ENCODE data around the gene KLHL29. TPM values are rescaled to one million over a fixed set of nuclear protein-coding genes. Genes with fewer than 3 reads are reported as not detected.

Gene KLHL29
- total RNA-seq, 1 experiment from 2014 or later, result 3.8 TPM

DNA sequence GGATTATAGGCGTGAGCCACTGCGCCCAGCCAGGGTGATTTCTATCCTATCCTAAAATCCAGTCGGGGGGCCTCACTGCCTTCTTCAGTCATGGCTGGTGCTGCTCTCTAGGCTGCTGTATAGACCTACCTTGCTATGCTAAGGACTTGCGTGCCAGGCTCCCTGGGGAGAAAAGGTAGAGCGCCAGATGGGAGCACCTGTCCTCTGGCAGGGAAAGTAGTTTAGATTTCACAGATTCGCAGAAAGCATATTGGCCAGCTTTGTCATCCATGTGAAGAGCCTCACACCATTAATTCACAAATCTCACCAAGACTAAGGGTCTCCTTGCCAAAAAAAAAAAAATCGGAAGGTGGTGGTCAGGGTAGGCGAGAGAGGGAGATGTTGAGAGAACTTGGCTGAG, 324.3 kb downstream of the KLHL29 start:
- no peaks in the 10 kb centered on the region for H3K4me1 ChIP-seq (ENCODE audit: low read length)
- H3K4me2 ChIP-seq (ENCODE audit: low read depth, low read length, poor library complexity, severe bottlenecking), result no peak overlapping the region
- H3K36me3 ChIP-seq (ENCODE audit: insufficient read depth, low read length), result no peaks in the 10 kb centered on the region
- no peak overlapping the region for H3K9ac ChIP-seq (ENCODE audit: low read length)
- H3K27ac ChIP-seq (ENCODE audit: low read length), result no peak overlapping the region
- no peaks in the 10 kb centered on the region for H4K20me1 ChIP-seq (ENCODE audit: insufficient read depth, low read depth, low read length)
- H3K4me3 ChIP-seq (ENCODE audit: low read length), result no peak overlapping the region
- no peaks in the 10 kb centered on the region for H3K9me3 ChIP-seq (ENCODE audit: low read length)
- H2AFZ ChIP-seq (ENCODE audit: low read length), result no peak overlapping the region
- H3K9me2 ChIP-seq (replicated peaks; ENCODE audit: insufficient read depth, low read length), result no peaks in the 10 kb centered on the region
- no peak for DNase-seq
- H3K27me3 ChIP-seq (ENCODE audit: low read length), result no peaks in the 10 kb centered on the region
- H3K79me2 ChIP-seq (ENCODE audit: low read length), result no peaks in the 10 kb centered on the region

DNA sequence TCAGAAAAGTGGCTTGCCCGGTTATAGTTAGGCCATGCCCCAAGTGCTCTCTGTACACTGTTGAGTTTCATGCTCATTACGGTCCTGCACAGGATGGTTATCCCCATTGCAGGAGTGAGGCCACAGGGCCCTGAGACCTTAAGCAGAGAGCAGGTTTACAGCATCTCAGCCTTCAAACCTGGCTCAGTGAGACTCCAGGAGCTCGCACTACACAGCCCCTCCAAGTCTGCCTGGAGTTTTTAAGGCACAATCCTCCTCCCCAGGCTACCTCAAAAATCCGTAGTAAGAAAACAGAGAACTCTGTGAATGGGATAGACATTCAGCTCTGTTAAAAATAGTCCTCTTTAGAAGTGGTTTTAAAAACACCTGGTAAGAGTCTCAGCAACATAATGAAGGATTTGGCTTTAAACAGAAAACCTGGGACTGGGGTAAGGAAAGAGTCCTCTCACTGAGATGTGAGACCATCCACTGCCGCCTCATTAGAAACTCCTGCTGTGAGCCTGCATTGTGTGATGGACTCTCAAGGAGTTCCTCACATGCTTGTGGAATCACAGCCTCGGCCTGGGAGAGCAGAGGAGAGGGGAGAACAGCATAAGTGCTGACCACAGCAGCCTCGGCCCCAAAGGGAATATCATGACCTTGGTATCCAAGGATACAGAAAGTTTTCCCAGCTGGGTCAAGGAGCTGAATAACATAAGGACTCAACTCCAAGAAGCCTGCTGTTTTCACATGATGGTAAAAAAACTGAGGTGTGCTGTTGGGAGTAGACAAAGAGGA, 327.2 kb downstream of the KLHL29 start:
- Histone ChIP-seq H3K4me3 (ENCODE audit: low read length) (no peak overlapping the region), H2AFZ (ENCODE audit: low read length) (no peak overlapping the region), H3K79me2 (ENCODE audit: low read length) (no peaks in the 10 kb centered on the region), H4K20me1 (ENCODE audit: insufficient read depth, low read depth, low read length) (no peaks in the 10 kb centered on the region), H3K9me3 (ENCODE audit: low read length) (no peaks in the 10 kb centered on the region), H3K9me2 (replicated peaks; ENCODE audit: insufficient read depth, low read length) (no peaks in the 10 kb centered on the region), H3K9ac (ENCODE audit: low read length) (no peak overlapping the region), H3K27me3 (ENCODE audit: low read length) (no peaks in the 10 kb centered on the region), H3K4me2 (ENCODE audit: low read depth, low read length, poor library complexity, severe bottlenecking) (no peak overlapping the region), H3K4me1 (ENCODE audit: low read length) (no peaks in the 10 kb centered on the region), H3K36me3 (ENCODE audit: insufficient read depth, low read length) (no peaks in the 10 kb centered on the region), H3K27ac (ENCODE audit: low read length) (no peak overlapping the region)
- no peak for DNase-seq

DNA sequence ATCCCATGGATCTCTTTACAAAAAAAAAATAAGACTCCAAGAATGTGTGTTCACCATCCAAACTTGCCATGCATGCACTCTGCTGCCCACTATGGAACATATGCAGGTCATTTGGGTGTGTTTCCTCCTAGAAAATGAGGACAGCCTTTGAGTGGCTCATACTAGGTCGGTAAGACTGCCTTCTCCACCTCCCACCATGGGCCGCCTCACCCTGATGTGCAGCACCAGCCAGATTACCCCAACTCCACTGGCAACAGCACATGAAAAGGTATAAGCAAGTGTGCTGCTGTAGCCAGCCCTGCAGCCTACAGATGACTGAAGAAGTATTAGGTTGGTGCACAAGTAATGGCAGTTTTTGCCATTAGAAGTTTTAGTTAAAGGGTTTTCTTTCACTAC, 327.8 kb downstream of the KLHL29 start:
- Histone ChIP-seq H3K9ac (ENCODE audit: low read length) (no peak overlapping the region), H3K4me1 (ENCODE audit: low read length) (no peaks in the 10 kb centered on the region), H3K27ac (ENCODE audit: low read length) (no peak overlapping the region), H3K79me2 (ENCODE audit: low read length) (no peaks in the 10 kb centered on the region), H3K4me3 (ENCODE audit: low read length) (no peak overlapping the region), H3K36me3 (ENCODE audit: insufficient read depth, low read length) (no peaks in the 10 kb centered on the region), H3K4me2 (ENCODE audit: low read depth, low read length, poor library complexity, severe bottlenecking) (no peak overlapping the region), H3K27me3 (ENCODE audit: low read length) (no peaks in the 10 kb centered on the region), H3K9me2 (replicated peaks; ENCODE audit: insufficient read depth, low read length) (no peaks in the 10 kb centered on the region), H2AFZ (ENCODE audit: low read length) (no peak overlapping the region), H3K9me3 (ENCODE audit: low read length) (no peaks in the 10 kb centered on the region), H4K20me1 (ENCODE audit: insufficient read depth, low read depth, low read length) (no peaks in the 10 kb centered on the region)
- DNase-seq, result no peak

DNA sequence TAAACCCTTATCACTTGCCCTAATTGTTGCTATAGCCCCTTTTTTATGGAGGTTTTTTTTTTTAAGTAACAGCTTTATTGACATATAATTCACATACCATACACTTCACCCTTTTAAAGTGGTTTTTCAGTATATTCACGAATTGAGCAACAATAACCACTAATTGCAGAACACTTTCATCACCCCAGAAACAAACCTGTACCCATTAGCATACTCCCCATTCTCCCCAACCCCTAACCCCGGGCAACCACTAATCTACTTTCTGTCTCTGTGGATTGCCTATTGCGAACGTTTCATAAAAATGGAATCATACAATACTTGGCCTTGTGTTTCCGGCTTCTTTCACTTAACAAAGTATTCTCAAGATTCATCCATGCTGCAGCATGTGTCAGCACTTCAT, 328.4 kb downstream of the KLHL29 start:
- Histone ChIP-seq H3K79me2 (ENCODE audit: low read length) (no peaks in the 10 kb centered on the region), H2AFZ (ENCODE audit: low read length) (no peak overlapping the region), H3K27me3 (ENCODE audit: low read length) (no peaks in the 10 kb centered on the region), H3K9ac (ENCODE audit: low read length) (no peak overlapping the region), H3K4me1 (ENCODE audit: low read length) (no peaks in the 10 kb centered on the region), H3K4me3 (ENCODE audit: low read length) (no peak overlapping the region), H3K36me3 (ENCODE audit: insufficient read depth, low read length) (no peaks in the 10 kb centered on the region), H3K9me3 (ENCODE audit: low read length) (no peaks in the 10 kb centered on the region), H3K9me2 (replicated peaks; ENCODE audit: insufficient read depth, low read length) (no peaks in the 10 kb centered on the region), H4K20me1 (ENCODE audit: insufficient read depth, low read depth, low read length) (no peaks in the 10 kb centered on the region), H3K27ac (ENCODE audit: low read length) (no peak overlapping the region), H3K4me2 (ENCODE audit: low read depth, low read length, poor library complexity, severe bottlenecking) (no peak overlapping the region)
- no peak for DNase-seq

DNA sequence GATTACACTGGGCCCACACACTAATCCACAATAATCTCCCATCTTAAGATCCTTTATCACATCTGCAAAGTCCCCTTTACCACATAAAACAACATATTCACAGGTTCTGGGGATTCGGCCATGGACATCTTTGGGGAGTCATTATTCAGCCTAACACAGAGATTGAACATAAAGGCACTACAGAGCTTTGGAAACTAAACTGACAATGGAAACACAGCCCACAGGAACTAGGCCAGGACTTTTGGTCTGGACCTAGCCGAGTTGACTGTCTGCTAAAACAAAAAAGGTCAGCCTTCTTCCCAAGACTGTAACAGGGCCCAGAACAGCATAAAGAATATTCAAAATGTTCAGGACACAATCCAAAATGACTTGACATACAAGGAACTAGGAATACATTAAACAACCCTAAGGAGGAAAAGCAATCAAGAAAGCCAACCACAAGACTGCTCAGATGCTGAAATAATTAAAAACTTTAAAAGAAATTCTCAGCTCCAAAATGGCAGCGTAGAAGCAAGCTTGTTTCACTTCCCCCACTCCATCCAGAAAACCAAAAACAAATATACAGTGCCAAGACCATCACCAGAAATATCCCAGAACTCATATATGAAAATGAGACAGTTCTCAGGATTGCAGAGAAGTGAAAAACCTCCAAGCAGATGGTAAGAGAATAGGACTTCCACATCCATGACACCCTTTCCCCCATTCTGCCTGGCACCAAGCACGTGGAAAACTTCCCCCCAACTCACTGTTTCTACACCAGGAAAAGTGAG, 334.1 kb downstream of the KLHL29 start:
- no peak overlapping the region for H3K27ac ChIP-seq (ENCODE audit: low read length)
- H2AFZ ChIP-seq (ENCODE audit: low read length), result no peak overlapping the region
- no peaks in the 10 kb centered on the region for H4K20me1 ChIP-seq (ENCODE audit: insufficient read depth, low read depth, low read length)
- H3K79me2 ChIP-seq (ENCODE audit: low read length), result peaks cover 5% of the 10 kb centered on the region; the same call in 1 of the 2 replicates
- H3K9me2 ChIP-seq (replicated peaks; ENCODE audit: insufficient read depth, low read length), result no peaks in the 10 kb centered on the region
- no peaks in the 10 kb centered on the region for H3K27me3 ChIP-seq (ENCODE audit: low read length)
- H3K9me3 ChIP-seq (ENCODE audit: low read length), result peaks cover 19% of the 10 kb centered on the region
- H3K36me3 ChIP-seq (ENCODE audit: insufficient read depth, low read length), result no peaks in the 10 kb centered on the region
- H3K9ac ChIP-seq (ENCODE audit: low read length), result no peak overlapping the region
- no peaks in the 10 kb centered on the region for H3K4me1 ChIP-seq (ENCODE audit: low read length)
- DNase-seq, result no peak
- H3K4me2 ChIP-seq (ENCODE audit: low read depth, low read length, poor library complexity, severe bottlenecking), result no peak overlapping the region
- H3K4me3 ChIP-seq (ENCODE audit: low read length), result no peak overlapping the region

DNA sequence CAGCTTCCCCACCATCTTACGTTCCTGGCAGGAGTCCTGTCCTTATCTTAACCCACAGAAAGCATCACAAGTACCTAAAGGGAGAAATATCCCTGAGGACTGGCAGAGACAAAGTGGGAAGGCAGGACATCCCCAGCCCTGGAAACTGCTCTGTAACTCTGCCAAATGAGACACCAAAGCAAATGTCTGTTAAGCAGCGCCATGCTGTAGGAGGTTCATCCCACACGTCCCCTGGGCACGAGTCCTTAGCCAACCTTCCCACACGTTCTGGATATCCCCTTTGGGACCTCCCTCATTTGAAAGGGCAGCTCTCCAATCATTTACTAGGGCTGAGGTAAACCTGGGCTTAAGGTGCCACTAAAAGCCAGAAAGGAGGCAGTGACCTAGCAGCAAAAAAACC, 334.7 kb downstream of the KLHL29 start:
- DNase-seq, result no peak
- Histone ChIP-seq H3K4me2 (ENCODE audit: low read depth, low read length, poor library complexity, severe bottlenecking) (no peak overlapping the region), H3K4me1 (ENCODE audit: low read length) (no peaks in the 10 kb centered on the region), H3K4me3 (ENCODE audit: low read length) (no peak overlapping the region), H3K36me3 (ENCODE audit: insufficient read depth, low read length) (no peaks in the 10 kb centered on the region), H3K9me2 (replicated peaks; ENCODE audit: insufficient read depth, low read length) (no peaks in the 10 kb centered on the region), H3K9ac (ENCODE audit: low read length) (no peak overlapping the region), H2AFZ (ENCODE audit: low read length) (no peak overlapping the region), H3K79me2 (ENCODE audit: low read length) (peaks cover 5% of the 10 kb centered on the region; the same call in 1 of the 2 replicates), H3K9me3 (ENCODE audit: low read length) (peaks cover 19% of the 10 kb centered on the region), H4K20me1 (ENCODE audit: insufficient read depth, low read depth, low read length) (no peaks in the 10 kb centered on the region), H3K27me3 (ENCODE audit: low read length) (no peaks in the 10 kb centered on the region), H3K27ac (ENCODE audit: low read length) (no peak overlapping the region)

DNA sequence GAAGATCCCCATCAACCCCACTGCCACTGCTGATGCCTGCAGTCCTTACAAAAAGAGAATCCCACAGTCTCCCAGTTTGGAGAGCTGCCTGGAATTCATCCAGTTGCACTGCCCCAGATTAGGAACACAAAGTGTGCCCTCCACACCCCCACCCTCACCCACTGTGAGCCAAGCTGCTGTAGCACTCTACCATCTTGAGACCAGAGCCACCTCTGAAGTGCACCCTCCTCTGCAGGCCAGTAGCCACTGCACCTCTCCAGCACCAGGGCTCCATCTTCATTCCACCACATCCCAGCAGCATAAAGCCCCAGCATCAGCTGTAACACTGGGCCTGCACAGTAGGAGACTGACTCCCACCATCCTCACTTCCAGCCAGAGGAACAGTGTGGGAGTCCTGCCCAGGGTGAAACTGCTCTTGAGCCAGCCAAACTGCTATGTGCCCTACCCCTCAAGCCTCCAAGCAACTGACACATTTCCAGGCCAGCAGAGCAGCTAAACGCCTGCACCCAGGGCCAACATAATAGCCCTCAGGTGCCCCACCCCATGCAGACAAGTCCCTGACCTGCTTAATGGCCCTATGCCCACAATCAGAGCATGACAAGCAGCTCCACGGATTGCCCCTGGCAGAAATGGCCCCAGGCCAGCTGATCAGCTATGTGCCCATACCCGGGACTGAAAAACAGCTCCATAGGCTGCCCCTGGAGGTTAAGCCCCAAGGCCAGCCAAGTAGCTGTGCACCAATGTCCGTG, 335.9 kb downstream of the KLHL29 start:
- Histone ChIP-seq H3K9ac (ENCODE audit: low read length) (no peak overlapping the region), H3K27me3 (ENCODE audit: low read length) (no peaks in the 10 kb centered on the region), H3K4me2 (ENCODE audit: low read depth, low read length, poor library complexity, severe bottlenecking) (no peak overlapping the region), H4K20me1 (ENCODE audit: insufficient read depth, low read depth, low read length) (no peaks in the 10 kb centered on the region), H3K9me3 (ENCODE audit: low read length) (peaks cover 22% of the 10 kb centered on the region), H2AFZ (ENCODE audit: low read length) (no peak overlapping the region), H3K79me2 (ENCODE audit: low read length) (peaks cover 5% of the 10 kb centered on the region; the same call in 1 of the 2 replicates), H3K4me1 (ENCODE audit: low read length) (no peaks in the 10 kb centered on the region), H3K9me2 (replicated peaks; ENCODE audit: insufficient read depth, low read length) (no peaks in the 10 kb centered on the region), H3K4me3 (ENCODE audit: low read length) (no peak overlapping the region), H3K27ac (ENCODE audit: low read length) (no peak overlapping the region), H3K36me3 (ENCODE audit: insufficient read depth, low read length) (peaks cover 8% of the 10 kb centered on the region; the same call in 1 of the 2 replicates)
- no peak for DNase-seq

DNA sequence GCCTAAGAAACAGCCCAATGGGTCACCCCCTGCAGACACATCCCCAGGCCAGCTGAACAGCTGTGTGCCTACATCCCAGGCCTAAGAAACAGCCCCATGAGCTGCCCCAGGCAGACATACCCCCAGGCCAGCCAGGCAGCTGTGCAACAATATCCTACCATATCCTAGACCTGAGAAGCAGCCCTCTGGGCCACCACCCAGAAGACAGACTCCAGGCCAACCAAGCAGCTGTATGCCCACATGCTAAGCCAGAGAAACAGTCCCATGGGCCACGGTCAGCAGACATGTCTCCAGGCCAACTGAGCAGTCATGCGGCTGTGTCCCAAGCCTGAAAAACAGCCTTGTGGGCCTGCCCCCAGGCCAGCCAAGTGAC, 336.5 kb downstream of the KLHL29 start:
- peaks cover 11% of the 10 kb centered on the region; the same call in 1 of the 2 replicates for H3K36me3 ChIP-seq (ENCODE audit: insufficient read depth, low read length)
- no peaks in the 10 kb centered on the region for H4K20me1 ChIP-seq (ENCODE audit: insufficient read depth, low read depth, low read length)
- H3K79me2 ChIP-seq (ENCODE audit: low read length), result peaks cover 5% of the 10 kb centered on the region; the same call in 1 of the 2 replicates
- DNase-seq, result no peak
- H3K27me3 ChIP-seq (ENCODE audit: low read length), result no peaks in the 10 kb centered on the region
- H3K9me2 ChIP-seq (replicated peaks; ENCODE audit: insufficient read depth, low read length), result no peaks in the 10 kb centered on the region
- H3K4me2 ChIP-seq (ENCODE audit: low read depth, low read length, poor library complexity, severe bottlenecking), result no peak overlapping the region
- no peak overlapping the region for H3K4me3 ChIP-seq (ENCODE audit: low read length)
- no peak overlapping the region for H3K27ac ChIP-seq (ENCODE audit: low read length)
- H2AFZ ChIP-seq (ENCODE audit: low read length), result no peak overlapping the region
- no peak overlapping the region for H3K9ac ChIP-seq (ENCODE audit: low read length)
- no peaks in the 10 kb centered on the region for H3K4me1 ChIP-seq (ENCODE audit: low read length)
- H3K9me3 ChIP-seq (ENCODE audit: low read length), result peaks cover 22% of the 10 kb centered on the region
